SK-N-SH treated with all-trans-retinoic acid at 6 μM for 48 hours (cell line): ENCODE measurements around the gene TMEM18.

Source experiments
- ATAC-seq: fragments of 200-7000 bp; cut with Tn5 transposase; 3 replicates; pipeline ENCODE4 v1.9.1; 2020; ENCODE audit warnings: mild to moderate bottlenecking, moderate library complexity
- ARNTL ChIP-seq: fragments of 450-650 bp; formaldehyde crosslinking; IDR thresholded peaks from 2 replicates; pipeline ENCODE4 v1.5.0; 2020; ENCODE audit warnings: low read depth, mild to moderate bottlenecking, moderate library complexity, borderline replicate concordance
- CSDC2 ChIP-seq: fragments of 250-450 bp; sonication (Bioruptor Pico); IDR thresholded peaks from 2 replicates; pipeline ENCODE4 v1.5.0; 2020; ENCODE audit warnings: mild to moderate bottlenecking, moderate library complexity
- CSRNP3 ChIP-seq: fragments of 250-450 bp; sonication (Bioruptor Pico); IDR thresholded peaks from 2 replicates; pipeline ENCODE4 v1.5.1; 2021; ENCODE audit warnings: mild to moderate bottlenecking, moderate library complexity
- GLIS3 ChIP-seq: fragments of 250-450 bp; sonication (Bioruptor Pico); IDR thresholded peaks from 2 replicates; pipeline ENCODE4 v1.5.0; 2020; ENCODE audit warnings: mild to moderate bottlenecking, moderate library complexity
- ISL1 ChIP-seq: fragments of 250-450 bp; sonication (Bioruptor Pico); IDR thresholded peaks from 2 replicates; pipeline ENCODE4 v2.1.2; 2022; ENCODE audit warnings: mild to moderate bottlenecking, moderate library complexity
- PATZ1 ChIP-seq: fragments of 250-450 bp; sonication (Bioruptor Pico); IDR thresholded peaks from 2 replicates; pipeline ENCODE4 v1.8.0; 2020; ENCODE audit warnings: mild to moderate bottlenecking, moderate library complexity, borderline replicate concordance
- PPARA ChIP-seq: fragments of 250-450 bp; sonication (Bioruptor Pico); IDR thresholded peaks from 2 replicates; pipeline ENCODE4 v1.5.0; 2020; ENCODE audit warnings: mild to moderate bottlenecking, borderline replicate concordance
- RARB ChIP-seq: fragments of 250-450 bp; sonication (Bioruptor Pico); IDR thresholded peaks from 2 replicates; pipeline ENCODE4 v1.8.0; 2021; ENCODE audit warnings: mild to moderate bottlenecking, moderate library complexity
- SNAI2 ChIP-seq: fragments of 250-450 bp; sonication (Bioruptor Pico); IDR thresholded peaks from 2 replicates; pipeline ENCODE4 v1.5.0; 2020; ENCODE audit warnings: mild to moderate bottlenecking, moderate library complexity
- TCF4 ChIP-seq: fragments of 250-450 bp; sonication (Bioruptor Pico); IDR thresholded peaks from 2 replicates; pipeline ENCODE4 v1.8.0; 2021; ENCODE audit warnings: mild to moderate bottlenecking, moderate library complexity, borderline replicate concordance
- TOX ChIP-seq: fragments of 250-450 bp; sonication (Bioruptor Pico); IDR thresholded peaks from 2 replicates; pipeline ENCODE4 v1.8.0; 2021; ENCODE audit warnings: mild to moderate bottlenecking, moderate library complexity, borderline replicate concordance
- TSHZ2 ChIP-seq: fragments of 250-450 bp; sonication (Bioruptor Pico); IDR thresholded peaks from 2 replicates; pipeline ENCODE4 v1.5.0; 2020; ENCODE audit warnings: mild to moderate bottlenecking, moderate library complexity
- ZC3H10 ChIP-seq: fragments of 250-450 bp; sonication (Bioruptor Pico); IDR thresholded peaks from 2 replicates; pipeline ENCODE4 v1.5.1; 2021; ENCODE audit warnings: mild to moderate bottlenecking, moderate library complexity
- ZFP3 ChIP-seq: fragments of 250-450 bp; sonication (Bioruptor Pico); IDR thresholded peaks from 2 replicates; pipeline ENCODE4 v1.5.0; 2020; ENCODE audit warnings: mild to moderate bottlenecking, moderate library complexity
- ZFP30 ChIP-seq: fragments of 450-650 bp; formaldehyde crosslinking; IDR thresholded peaks from 2 replicates; pipeline ENCODE4 v1.5.0; 2022; ENCODE audit warnings: mild to moderate bottlenecking, moderate library complexity
- ZNF565 ChIP-seq: fragments of 450-650 bp; formaldehyde crosslinking; conservative IDR thresholded peaks from 2 replicates; pipeline ENCODE4 v1.5.0; 2020; ENCODE audit warnings: low read depth, mild to moderate bottlenecking, moderate library complexity
- ZNF70 ChIP-seq: fragments of 450-650 bp; formaldehyde crosslinking; IDR thresholded peaks from 2 replicates; pipeline ENCODE4 v1.5.0; 2020; ENCODE audit warnings: mild to moderate bottlenecking, moderate library complexity
- ZNF8 ChIP-seq: fragments of 450-650 bp; formaldehyde crosslinking; IDR thresholded peaks from 2 replicates; pipeline ENCODE4 v1.5.0; 2020; ENCODE audit warnings: mild to moderate bottlenecking, moderate library complexity

The TMEM18 gene

GRCh38 chr2:677056-677958 lies at the start of gene TMEM18:
TSS of gene TMEM18 (minus strand) at chr2:677406. CDS start at chr2:677345, 61 bp downstream.
- peak; percentile 59 for ATAC-seq
- TF ChIP-seq SNAI2 (CRISPR knock-in tag) (0 out of 2 replicates have a peak, but pooled peaks have one; percentile 19), GLIS3 (CRISPR knock-in tag) (peak; percentile 34), ZFP30 (CRISPR knock-in tag) (0 out of 2 replicates have a peak, but pooled peaks have one; percentile 43), ISL1 (CRISPR knock-in tag) (0 out of 2 replicates have a peak, but pooled peaks have one; percentile 1), CSDC2 (CRISPR knock-in tag) (peak; percentile 73; the same call in 1 of the 2 replicates), TOX (CRISPR knock-in tag) (no peak), TSHZ2 (CRISPR knock-in tag) (0 out of 2 replicates have a peak, but pooled peaks have one; percentile 12), ZNF8 (CRISPR knock-in tag) (peak; percentile 57; the same call in 1 of the 2 replicates), ZNF565 (CRISPR knock-in tag) (peak; percentile 88), ZC3H10 (CRISPR knock-in tag) (no peak), PATZ1 (CRISPR knock-in tag) (no peak), ARNTL (no peak), ZFP3 (CRISPR knock-in tag) (peak; percentile 32), ZNF70 (CRISPR knock-in tag) (peak; percentile 41)

- ATAC-seq: no peak
These were observed 49.0 kb upstream of the TMEM18 start for GRCh38 chr2:726169-726568.

More at GRCh38 chr2:726169-726568, 49.0 kb upstream of the TMEM18 start:
- TF ChIP-seq GLIS3 (CRISPR knock-in tag): no peak
- no peak for TF ChIP-seq PPARA (CRISPR knock-in tag)
- no peak for TF ChIP-seq CSDC2 (CRISPR knock-in tag)
- no peak for TF ChIP-seq TCF4 (CRISPR knock-in tag)
- no peak for TF ChIP-seq ZNF70 (CRISPR knock-in tag)
- no peak for TF ChIP-seq RARB (CRISPR knock-in tag)
- TF ChIP-seq ZC3H10 (CRISPR knock-in tag): no peak
- no peak for TF ChIP-seq PATZ1 (CRISPR knock-in tag)
- TF ChIP-seq ZNF565 (CRISPR knock-in tag): no peak
- no peak for TF ChIP-seq TSHZ2 (CRISPR knock-in tag)
- no peak for TF ChIP-seq ZNF8 (CRISPR knock-in tag)
- no peak for TF ChIP-seq TOX (CRISPR knock-in tag)
- no peak for TF ChIP-seq ARNTL
- TF ChIP-seq ZFP30 (CRISPR knock-in tag): no peak
- TF ChIP-seq CSRNP3: no peak
- TF ChIP-seq, all 23 proteins: peak for 0
